NCI-H146 (cell line): ENCODE data around the gene ARHGDIA.
"Not testable (repeated sequence)": the region's sequence is repeated elsewhere in the genome, so short reads cannot be mapped to it uniquely, and the experiment has no call there.

Experiments used
- DNase-seq: peaks from one replicate; lab custom pipeline; 2025; lab: John Stamatoyannopoulos, UW

Gene ARHGDIA

DNA sequence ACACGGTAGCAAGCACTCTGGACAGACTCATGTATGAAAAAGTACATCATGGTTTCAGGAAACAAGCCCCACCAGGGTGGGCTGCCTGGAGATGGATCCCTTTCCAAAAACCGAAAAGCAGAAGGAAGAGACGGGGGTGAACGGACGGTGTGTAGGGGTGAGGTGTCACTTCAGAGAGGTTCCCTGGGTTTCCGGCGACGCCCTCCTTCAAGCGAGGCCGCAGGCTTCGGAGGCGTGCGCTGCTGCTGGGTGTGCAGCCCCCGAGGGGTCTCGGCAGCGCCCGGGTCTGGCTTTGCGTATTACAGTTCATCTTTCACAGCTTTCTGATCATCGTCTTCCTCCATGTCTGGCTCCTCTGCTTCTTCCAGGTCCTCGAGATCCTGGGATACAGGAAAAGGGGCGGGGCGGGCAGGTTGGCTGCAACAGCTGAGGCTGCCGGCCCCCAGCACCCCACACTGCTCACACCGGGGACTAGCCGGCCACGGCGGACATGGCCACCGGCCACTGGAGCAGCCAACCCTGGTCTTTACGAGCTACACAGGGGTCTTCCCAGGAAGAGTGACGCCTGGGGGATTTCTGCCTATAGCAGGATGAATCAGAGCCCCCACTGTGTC lies 27.3 kb downstream of the ARHGDIA start:
- DNase-seq = no peak

DNA sequence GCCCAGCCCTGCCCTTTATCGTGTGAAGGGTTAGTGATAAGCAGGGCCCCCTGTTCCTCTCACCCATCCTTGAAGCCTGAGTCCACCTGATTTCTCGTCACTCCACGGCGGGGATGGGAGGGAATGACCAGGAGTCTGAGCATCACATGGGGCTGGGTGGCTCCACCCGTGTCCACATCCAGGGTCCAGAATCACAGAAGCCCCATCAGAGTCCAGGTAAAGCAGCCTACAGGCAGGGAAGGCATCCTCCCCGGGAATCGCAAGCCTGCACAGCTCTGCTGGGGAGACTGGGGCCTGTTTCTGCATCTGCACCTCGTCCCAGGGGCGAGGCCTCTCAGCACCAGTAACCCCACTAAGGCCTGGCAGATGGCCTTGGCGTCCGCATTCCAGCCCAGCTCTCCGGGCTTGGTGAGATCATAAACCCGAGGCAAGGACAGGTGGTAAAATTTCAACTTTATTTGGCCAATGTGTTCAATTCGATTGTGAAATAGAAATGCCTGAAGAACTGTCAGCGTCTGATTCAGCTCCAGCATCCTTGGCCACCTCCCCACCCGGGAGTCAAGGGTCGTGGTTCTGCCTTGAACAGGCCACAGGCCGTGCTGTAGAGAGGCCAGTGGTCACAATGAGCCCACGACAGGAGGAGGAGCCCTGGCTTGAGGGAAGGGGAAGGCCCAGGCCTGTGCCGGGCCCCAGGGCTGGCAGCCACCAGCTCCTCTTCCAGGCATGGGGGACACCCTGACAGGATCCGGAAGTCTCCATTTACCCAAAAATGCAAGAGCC lies 28.2 kb downstream of the ARHGDIA start:
- DNase-seq = no peak

DNA sequence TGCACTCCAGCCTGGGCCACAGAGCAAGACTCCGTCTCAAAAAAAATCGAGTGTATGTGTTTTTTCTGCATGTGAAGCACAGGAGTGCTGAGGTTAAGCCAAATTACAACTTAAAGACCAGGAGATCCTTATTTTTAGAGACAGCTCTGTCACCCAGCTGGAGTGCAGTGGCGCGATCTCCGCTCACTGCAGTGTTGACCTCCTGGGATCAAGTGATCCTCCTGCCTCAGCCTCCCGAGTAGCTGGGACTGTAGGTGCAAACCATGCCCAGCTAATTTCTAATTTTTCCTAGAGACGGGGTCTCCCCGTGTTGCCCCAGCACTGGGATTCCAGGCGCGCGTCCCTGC lies 28.8 kb downstream of the ARHGDIA start:
- no peak for DNase-seq

DNA sequence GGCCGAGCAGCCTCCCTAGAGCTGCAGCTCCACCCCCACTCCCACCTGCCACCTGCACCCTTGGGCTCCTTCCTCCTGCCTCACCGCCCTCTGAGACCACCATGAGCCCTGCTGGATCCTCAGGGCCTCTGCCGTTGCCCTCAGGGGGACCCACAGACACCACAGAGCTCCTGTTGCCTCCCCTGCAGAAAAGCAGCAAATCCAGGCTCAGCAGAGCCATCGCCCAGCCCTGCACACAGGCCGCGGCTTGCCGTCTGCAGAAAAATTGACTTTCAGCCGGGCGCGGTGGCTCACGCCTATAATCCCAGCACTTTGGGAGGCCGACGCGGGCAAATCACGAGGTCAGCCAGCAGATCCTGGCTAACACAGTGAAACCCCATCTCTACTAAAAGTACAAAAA lies 29.3 kb downstream of the ARHGDIA start:
- no peak for DNase-seq

DNA sequence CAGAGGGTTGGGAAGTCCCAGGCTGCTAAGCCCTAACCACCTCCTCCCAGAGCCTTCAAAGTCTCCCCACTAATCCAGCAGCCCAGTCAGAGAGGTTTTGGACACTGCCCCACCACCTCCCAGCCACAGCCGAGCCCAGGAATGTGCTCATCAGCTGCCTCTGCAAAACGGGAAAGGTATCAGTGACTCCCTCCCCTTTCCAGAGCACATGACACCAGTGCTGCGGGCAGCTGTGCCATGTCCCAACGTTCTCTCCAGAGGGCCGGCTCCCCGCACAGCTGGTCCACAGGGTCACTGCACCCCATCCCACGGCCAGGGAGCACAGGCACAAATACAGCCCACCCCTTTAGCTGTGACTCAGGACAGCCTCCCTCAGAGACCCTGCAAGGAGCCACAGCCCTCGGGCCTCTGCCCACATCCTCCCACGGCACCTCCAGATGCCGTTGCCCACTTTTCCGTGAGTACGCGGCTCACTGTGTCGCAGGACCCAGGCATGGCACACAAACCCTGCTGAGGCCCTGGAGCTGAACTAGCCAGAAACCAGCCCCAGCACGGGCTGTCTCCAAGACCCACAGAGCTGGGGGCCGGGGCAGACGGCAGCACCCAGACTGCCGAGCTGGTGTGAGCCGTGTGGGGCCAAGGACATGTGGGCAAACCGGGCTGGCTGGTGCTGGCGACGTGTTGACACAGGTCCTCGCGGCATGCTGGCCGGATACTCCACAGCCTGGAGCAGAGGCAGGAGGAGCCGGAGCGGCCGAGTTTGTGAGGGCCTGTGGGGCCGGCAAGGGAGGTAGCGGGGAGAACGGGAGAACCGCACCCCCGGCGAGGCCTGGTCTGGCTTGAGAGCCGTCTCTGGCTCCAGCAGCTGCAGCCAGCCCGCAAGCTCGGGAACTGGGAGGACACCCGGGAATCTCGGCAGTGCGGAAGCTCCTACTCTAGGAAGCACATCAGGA lies 30.0 kb downstream of the ARHGDIA start:
- DNase-seq = no peak

DNA sequence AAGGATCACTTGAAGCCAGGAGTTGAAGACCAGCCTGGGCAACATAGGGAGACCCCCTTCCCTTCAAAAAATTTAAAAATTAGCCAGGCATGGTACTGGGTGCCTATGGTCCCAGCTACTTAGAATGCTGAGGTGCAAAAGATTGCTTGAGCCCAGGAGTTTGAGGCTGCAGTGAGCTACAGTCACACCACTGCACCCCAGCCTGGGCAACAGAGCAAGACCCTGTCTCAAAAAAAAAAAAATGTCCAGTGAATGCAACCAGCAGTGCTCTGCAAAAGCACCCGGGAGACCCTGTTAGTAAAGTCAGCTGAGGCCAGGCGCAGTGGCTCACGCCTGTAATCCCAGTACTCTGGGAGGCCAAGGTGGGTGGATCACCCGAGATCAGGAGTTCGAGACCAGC lies 31.1 kb downstream of the ARHGDIA start:
- not testable (repeated sequence) for DNase-seq

DNA sequence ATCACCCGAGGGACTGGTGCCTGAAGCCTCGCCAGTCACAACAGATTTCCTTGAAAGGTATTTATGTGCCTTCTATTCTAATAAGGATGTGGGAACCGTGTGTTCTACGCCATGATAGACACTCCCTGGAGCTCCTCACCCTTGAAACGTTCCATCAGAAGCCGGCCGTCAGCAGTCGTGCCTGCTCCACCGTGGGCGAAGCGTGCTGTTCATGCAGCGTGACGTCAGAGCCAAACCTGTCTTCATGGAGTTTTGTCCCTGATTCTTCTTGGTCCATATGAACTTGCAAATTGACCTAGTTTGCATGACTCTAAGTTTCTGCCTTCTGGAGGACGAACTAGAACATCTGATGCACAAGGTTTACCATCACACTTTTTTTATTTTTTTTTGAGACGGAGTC lies 31.8 kb downstream of the ARHGDIA start:
- no peak for DNase-seq

DNA sequence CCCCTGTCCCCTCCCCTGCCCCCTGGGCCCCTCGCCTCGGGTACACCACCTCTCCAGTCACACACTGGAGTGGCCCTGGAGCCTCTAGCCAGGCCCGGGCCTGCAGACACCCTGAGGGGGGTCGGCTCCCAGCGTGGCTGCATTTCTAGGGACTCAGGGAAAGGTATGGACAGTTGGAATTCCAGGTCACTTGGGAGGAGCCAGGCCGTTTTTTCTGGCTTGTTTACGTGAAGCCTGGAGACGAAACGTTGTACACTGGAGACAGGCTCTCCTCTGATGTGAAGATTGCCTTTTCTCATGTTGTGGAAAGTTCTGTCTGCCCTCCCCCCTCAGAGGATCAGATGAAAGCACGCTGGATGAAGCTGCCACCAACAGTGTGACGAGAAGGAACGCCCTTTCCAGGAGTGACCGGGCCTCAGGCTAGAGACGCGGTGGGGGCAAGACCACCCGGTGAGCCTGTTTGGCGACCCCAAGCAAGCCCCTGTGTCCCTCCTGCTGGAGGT lies 32.3 kb downstream of the ARHGDIA start:
- no peak for DNase-seq

DNA sequence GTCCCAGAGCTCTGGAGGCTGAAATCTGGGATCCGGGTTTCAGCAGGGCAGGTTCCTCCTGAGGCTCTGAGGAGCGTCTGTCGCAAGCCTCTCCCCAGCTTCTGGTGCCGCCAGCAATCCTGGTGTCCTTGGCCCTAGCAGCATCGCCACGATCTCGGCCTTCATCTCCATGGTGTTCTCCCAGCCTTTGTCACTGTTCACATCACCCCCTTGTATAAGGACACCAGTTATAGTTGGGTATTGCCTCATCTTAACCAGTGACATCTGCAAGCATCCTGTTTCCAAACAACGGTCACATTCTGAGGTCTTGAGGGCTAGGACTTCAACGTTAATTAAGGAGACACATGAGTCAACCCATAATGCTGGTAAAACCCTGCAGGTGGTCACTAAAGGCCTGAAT lies 33.5 kb downstream of the ARHGDIA start:
- DNase-seq = no peak

DNA sequence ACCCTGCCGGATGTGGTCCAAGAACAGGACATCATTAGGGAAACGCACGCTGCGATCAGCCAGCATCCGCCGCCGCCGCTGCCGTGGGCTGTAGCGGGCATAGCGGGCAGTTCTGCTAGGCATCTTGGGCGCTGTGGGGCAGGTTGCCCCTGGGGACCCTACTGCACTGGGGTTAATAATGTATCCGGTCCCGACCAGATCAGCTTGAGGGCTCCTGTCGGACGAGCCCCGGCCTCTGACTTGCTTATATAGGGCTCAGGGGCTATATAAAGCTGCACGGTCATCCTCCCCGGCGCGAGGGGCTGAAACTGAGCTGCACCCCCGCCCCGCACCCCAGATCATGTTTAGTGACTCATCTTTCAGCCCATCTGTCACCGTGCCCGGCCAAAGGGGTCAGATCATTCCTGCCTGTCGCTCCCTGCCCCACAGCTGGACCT lies 36.3 kb downstream of the ARHGDIA start, which contains the start of gene PPP1R27:
PPP1R27 (minus strand) TSS at position 220 of the 437 bp plus-strand sequence; CDS start at position 123, 97 bp downstream.
- no peak for DNase-seq

DNA sequence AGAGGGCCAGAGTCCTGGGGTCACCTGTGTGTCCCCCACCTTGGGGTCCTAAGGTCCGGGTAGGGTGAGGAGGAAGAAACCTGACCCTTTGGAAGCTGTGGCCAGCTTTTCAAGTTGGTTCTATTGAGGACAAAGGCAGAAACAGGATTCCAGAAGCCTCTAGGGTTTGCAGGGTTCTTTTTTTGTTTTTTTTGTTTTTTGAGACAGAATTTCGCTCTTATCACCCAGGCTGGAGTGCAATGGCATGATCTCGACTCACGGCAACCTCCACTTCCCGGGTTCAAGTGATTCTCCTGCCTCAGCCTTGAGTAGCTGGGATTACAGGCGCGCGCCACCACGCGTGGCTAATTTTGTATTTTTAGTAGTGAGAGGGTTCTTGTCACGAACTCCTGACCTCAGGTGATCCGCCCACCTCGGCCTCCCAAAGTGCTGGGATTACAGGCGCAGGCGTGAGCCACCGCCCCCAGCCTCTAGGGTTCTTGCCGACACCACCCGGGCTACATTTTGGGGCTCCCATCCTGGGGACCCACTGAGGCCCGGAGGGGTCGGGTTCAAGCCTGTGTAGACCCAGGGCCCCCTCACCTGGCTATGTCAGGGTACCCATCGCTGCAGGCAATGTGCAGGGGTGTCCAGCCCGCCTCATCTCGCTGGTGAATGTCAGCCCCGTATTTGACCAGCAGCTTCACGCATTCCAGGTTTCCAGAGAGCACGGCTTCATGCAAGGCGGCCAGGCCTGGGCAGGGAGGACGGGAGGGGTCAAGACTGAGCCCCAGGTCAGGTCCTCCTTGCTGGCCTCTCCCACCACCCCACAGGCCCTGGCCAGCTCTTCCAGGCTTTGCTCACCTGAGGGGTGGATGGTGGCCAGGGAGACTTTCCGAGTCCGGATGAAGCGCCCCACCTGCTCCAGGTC lies 37.0 kb downstream of the ARHGDIA start:
- DNase-seq = no peak

DNA sequence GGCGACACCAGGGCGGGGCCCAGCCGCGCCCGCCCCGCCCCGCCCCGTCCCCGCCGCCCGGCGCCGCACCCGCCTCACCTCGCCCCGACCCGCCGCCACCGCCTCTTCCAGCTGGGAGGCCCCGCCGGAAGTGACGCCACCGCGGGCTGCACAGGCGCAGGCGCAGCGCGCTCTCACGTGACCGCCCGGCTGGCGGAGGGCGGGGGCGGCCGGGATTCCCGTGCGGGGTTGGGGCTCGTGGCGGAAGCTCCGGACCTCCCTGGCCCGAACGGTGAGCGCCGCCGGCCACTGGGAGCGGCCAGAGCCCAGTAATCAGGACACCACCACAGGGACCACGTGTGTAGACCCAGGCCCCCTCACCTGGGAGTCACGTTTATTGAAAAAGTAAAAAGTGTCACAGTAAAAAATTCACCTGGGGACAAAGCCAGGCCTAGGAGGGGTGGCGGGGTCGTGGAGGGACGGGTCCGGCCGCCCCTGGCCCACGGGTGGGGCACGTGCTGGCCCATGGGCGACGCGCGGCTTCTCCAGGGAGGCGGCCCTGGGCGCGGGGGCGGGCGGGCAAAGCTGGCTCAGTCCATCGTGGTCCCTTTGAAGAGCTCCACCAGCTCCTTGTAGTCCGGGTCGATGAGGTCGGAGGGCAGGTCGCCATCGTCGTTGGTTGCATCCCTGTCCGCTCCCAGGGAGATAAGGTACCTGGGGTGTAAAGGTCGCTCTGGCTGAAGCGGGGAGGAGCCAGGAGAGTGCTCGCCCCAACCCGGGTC lies 37.8 kb downstream of the ARHGDIA start, which contains the start of gene MCRIP1:
MCRIP1 (minus strand) TSS at position 132 of the 761 bp plus-strand sequence. CDS start 8,785 bp downstream, outside the sequence.
- DNase-seq = peak; percentile 94

DNA sequence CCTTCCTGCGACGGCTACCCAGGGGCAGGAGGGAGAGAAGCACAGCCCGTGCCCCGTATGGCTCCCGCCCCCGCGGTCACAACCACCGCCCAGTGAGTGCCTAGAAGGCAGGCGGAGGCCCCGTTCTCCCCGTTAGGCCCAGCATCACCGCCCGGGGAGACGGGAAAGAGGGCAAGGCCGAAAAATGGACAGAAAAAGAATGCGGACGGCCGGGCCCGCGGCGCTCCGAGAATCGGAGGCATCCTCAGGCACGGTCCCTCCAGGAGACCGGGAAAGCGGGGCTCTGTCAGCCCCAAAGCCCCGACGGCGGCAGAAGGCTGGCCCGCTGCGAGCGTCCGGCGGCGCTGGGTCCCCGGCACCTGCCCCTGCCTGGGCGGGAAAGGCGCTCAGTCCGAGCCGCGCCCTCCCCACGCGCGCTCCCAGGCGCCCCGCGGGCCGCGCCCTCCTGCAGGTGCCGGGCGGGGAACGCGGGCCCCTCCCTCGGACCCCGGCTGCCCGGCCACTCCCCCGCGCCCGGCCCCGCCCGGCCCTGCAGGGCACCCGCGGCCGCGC lies 38.5 kb downstream of the ARHGDIA start:
- no peak for DNase-seq

DNA sequence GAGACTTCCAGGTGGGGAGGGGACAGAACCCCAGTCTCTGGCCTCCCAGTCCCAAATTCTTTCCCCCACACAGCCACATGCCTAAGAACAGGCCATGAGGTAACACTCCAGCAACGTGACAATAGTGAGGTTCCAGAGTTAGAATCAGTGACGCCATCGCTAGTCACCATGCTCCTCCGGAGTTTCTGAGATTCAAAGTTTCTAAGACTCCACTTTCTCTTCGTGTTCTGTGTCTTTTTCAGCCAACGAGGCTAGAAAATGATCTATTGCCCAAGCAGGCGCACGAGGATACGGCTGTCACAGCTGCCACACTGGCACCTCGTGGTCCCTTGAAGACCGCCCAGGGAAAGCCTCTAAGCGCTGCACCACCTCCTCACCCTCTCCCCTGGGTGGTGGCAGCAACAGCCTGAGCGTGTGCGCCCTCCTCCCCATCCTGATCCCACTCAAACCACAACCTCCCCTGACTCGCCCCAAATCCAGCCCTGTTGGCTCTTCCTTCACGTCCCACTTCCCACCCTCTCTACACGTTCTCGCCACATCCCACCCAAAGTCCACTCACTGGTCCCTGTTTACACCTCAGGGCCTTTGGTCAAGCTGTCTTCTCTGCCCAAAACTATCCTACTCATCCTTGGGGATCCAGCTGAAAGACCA lies 39.1 kb downstream of the ARHGDIA start:
- DNase-seq = peak; percentile 44

DNA sequence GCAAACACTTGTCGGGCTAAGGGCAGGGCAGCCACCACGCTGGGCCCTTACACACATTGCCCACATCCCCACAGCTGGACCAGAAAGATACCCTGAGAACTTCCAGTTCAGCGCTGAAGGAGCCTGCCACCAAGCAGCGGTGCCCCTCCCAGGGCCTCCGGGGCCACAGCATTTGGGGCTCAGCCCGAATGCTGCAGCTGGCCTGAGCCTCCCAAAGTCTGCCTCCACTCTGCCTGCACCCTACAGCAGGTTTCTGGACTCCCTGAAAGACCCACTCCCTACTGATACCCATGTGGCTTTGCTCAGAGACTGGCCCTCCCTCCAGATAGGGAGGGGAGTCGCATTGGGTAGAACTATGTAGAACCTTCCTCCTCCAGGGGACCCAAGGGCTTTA lies 39.6 kb downstream of the ARHGDIA start:
- DNase-seq = no peak

DNA sequence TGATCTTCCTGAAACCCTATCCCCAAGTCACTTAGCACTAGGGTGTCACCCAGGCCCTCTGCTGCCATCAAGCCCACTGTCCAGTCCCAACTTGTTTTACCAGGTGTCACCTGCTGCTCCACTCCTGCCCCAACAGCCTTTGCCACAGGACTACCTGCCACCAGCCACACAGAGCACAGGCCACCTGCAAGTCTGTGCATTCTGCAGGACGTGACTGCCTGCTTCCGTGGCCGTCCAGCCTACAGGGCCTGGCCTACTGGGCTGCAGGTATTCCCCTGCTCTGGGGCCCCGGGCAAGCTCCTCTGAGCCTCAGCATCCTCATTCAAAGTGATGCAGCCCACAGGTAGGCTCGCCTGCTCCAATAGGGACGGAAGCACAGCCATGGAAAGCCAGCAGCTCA lies 41.3 kb downstream of the ARHGDIA start:
- no peak for DNase-seq

DNA sequence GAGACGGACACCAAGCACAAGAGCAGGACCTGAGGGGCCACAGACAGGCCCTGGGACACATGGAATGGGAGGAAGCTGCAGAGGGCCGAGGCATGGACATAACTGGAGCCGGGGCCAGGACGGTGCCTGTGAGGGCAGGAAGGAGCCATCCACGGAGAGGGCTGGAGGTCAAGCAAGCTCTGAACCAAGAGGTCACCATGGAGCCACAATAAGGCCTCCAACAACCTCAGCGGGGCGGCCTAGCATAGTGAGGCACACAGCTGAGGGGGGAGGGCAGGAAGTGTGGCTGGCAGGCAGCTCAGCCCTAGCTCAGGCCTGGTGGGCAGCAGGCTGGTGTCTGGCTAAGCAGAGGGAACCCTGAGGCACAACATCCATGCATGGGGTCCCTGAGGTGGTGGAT lies 42.5 kb downstream of the ARHGDIA start:
- no peak for DNase-seq

DNA sequence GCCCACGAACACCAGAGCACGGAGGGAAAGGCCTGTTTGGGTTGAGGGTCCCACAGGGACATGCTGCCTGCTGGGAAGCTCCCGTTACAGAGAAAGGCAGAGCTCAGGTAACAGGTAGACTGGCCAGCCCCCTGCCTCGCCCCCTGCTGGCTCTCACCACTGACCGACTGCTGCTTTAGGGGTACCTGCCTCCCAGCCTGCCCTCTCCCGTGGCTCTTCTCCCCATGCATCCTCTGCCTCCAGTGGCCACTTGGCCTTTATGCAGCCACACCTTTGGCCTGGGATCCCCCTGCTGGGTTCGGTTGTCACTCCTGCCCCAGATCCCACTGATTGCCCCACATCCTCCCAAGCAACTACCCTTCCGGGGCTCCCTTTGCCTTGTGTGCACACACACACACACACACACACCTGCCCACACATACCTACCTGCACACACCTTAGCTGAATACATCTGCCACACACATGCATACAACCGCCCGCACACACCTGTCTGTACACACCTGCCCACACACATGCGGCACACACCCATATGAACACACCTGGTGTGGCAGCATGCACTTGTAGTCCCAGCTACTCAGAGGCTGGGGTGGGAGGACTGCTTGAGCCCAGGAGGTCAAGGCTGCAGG lies 45.2 kb downstream of the ARHGDIA start:
- DNase-seq = no peak

DNA sequence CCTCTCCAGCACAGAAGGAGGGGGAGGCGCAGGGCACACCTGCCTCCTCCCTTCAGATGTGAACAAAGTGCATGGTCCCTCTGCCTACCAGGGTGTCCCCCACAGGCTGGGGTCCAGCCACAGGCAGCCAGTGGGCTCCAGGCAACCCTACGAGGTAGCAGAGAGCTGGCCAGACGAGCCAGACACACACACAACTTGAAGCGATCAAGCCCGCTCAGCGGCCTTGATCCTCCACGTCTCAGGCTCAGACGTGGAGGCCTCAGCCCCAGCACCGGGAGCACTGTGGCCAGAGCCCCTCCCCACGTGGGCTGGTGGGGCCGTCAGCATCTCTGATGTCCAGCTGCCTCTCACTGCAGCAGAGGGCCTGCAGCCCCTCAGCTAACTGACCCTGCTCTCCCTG lies 46.5 kb downstream of the ARHGDIA start:
- no peak for DNase-seq
